OCI-M2 (cell line): ENCODE data around the gene SLC9A8.
"Not testable (repeated sequence)": the region's sequence is repeated elsewhere in the genome, so short reads cannot be mapped to it uniquely, and the experiment has no call there.

Source experiments
- DNase-seq: peaks from one replicate; lab custom pipeline; 2025; ENCODE audit not compliant: unreplicated experiment; lab: John Stamatoyannopoulos, UW

Gene SLC9A8

GRCh38 chr20:49786196-49786595, 26.4 kb upstream of the SLC9A8 start:
- no peak for DNase-seq

- no peak for DNase-seq
These were observed 25.8 kb upstream of the SLC9A8 start for GRCh38 chr20:49786668-49787370.

DNA sequence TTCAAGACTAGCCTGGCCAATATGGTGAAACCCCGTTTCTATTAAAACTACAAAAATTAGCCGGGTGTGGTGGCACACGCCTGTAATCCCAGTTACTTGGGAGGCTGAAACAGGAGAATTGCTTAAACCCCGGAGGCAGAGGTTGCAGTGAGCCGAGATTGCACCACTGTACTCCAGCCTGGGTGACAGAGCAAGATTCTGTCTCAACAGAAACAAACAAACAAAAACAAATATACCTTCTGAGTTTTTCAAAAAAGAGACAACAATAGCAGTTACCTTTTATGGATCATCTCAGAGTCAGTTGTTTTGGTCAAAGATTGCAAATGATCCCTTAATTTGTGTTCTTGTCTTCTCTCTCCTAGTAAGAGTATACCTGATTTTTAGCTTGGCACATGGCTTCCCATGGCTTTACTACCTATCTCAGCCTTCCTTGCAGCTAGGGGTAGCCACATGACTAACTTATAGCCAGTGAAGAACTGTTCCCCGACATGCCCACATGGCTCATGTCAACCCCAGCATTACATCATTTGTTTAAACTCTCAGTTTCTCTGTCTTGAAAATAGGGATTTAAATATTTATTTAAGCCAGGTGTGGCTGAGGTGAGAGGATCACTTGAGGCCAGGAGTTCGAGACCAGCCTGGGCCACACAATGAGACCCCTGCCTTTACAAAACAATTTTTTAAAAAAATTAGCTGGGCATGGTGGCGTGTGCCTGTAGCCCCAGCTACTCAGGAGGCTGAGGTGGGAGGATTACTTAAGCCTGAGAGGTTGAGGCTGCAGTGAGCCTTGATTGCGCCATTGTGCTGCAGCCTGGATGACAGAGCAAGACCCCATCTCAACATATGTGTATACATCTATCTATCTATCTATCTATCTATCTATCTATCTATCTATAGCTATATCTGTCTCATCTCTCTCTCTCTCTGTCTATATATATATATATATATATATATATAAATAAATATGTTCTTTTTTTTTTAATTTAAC, 25.0 kb upstream of the SLC9A8 start:
- no peak for DNase-seq

DNA sequence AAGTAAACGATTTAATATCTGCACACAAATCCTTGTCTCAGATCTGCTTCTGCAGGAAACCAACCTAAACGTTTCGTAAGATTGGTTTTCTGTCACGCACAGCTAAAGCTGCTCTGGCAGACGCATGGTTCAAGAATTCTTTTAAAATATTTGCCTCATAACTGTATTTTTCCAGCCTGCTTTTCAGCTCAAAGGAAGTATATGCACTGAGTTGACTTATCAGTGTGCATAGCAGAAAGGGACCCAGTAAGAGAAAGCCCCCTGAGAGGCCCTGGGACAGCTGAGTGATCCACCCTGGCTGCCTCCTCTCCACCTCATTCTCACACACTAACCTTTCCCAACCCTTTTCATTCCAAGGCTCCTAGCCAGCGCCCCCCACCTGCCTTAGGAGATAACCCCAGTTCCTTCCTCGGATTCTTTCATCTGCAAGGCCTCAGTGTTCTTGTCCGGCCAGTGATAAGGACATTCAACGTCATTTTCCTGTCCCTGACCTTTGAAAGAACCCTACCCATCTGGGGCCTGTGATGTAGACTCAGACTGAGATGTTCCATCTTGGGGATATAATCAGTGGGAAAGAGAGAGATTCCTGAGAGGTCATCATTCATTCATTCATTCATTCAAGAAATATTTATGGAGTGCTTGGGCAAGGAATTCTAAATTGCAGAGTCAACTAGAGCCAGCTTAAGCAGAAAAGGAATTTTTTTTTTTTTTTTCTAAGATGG, 22.4 kb upstream of the SLC9A8 start:
- DNase-seq, result no peak

DNA sequence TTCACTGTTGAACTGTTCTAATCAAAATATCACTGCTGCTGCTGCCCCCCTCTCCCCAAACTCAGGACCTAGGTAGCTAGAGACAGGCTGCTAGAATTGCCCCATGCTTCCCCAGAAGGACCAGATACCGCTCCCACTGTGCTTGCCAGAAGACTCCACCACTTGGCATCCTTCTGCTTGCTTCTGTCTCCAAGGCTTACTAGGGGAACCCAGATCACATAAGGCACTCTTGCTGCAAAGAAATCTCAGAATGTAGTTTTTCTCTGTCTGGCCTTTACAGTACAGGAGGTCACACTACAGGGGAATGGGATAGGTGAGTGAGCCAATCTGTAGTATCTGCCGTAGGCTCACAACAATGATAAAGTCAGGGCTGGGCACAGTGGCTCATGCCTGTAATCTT, 21.5 kb upstream of the SLC9A8 start:
- DNase-seq, result no peak

GRCh38 chr20:49792006-49792405, 20.6 kb upstream of the SLC9A8 start:
- DNase-seq, result no peak

GRCh38 chr20:49792611-49793010, 20.0 kb upstream of the SLC9A8 start:
- DNase-seq, result no peak

- DNase-seq, result no peak
These were observed 18.1 kb upstream of the SLC9A8 start for GRCh38 chr20:49794336-49795134.

DNA sequence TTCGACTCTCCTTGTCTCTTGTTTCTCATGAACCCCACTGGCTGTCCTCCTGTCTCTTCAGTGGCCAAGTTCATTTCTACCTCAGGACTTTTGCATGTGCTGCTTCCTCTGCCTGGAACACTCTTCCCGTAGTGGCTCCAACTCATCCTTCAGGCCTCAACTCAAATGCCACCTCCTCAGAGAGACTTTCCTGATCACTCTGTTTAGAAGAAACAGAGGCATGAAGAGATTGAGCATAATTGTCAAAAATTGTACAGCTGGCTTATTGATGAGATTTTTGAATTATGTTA, 17.5 kb upstream of the SLC9A8 start:
- no peak for DNase-seq

GRCh38 chr20:49796600-49797343, 15.9 kb upstream of the SLC9A8 start:
- no peak for DNase-seq

- no peak for DNase-seq
These were observed 15.3 kb upstream of the SLC9A8 start for GRCh38 chr20:49797344-49797615.

GRCh38 chr20:49798718-49799117, 13.9 kb upstream of the SLC9A8 start:
- no peak for DNase-seq

DNA sequence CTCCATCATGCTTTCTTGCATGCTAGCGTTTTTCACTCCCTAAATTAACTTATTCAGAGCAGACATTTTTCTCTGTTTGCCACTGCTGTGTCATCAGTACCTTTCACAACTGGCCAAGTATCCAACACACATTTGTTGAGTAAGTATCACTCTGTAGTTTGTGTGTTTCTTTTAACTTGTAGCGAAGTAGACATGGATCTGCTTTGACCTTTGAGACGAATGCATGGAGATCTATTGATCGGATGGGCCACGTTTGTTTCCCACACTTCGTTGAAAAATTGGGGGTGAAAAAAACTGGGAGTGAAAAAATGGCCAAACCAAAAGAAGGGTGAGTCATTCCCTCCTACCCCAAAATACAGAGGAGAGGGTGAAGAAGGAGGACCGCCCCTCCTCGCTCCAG, 12.9 kb upstream of the SLC9A8 start:
- DNase-seq, result no peak

GRCh38 chr20:49803418-49803817, 9.2 kb upstream of the SLC9A8 start:
- no peak for DNase-seq

DNA sequence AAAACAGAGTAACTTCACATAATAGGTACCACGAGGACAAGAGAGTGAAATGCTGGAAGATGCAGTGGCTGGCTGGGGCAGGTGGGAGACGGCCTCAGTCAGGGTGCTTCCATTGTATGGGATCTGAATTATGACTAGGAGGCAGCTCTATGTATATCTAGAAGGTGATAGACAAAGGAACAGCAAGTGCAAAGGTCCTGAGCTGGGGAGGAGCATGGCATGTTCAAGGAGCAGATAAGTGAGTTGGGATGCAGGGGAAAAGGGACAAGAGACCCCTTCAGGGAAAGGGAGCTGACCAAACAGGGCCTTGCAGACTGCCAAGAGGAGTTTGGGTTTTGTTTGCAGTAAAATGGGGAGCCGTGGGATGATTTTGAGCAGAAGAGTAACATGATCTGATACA, 8.3 kb upstream of the SLC9A8 start:
- DNase-seq, result no peak

- DNase-seq, result not testable (repeated sequence)
These were observed 7.3 kb upstream of the SLC9A8 start for GRCh38 chr20:49805224-49805876.

- no peak for DNase-seq
These were observed 3.9 kb upstream of the SLC9A8 start for GRCh38 chr20:49808753-49809152.

DNA sequence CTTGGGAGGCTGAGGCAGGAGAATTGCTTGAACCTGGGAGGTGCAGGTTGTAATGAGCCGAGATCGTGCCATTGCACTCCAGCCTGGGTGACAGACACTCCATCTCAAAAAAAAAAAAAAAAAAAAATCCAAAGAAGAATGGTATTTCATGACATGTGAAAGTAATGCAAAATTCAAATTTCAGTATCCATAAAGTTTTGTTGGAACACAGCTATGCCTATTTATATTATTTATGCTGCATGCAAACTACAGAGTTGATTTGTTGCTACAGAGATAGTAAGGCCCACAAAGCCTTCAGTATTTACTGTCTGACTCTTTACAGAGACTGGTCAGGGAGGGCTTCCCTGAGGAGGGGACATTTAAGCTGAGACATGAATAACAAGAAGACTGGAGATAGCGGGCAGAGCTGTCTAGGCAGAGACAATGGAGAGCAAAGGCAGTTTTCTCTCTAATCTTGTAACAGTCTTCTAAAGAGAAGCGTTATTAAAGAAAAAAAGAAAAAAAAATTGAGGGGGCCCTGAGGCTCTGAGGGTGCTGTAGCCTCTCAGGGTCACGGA, 2.7 kb upstream of the SLC9A8 start:
- no peak for DNase-seq

DNA sequence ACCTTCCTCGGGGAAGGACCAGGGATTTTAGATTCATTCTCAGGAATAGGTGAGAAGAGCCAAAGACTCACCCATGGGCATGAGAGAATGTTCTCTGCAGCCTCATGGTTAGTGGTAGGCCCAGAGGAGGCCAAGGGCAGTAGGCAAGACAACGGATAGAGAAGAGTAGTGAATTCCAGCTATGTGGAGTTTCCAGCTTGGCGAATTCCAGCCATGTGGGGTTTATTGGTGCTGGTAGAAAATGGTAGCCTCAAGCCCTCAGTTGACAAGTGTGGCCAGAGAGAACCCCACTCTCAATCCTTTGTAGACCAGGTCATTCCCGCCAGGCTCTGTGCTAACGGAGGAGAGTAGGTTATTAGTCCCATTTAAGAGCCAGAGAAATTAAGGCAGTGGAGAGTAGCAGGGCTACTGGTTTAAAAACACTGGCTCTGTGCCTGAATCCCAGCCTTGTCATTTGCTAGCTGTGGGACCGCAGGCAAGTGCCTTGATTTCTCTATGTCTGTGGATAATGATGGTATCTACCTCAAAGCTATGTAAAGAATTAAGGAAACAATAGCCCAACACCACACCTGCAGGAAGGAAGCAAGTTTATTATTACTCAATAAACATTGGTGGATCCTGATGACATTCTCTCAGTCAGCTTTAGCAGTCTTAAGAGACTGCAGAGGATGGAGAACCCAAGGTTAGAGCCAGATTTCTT, 2.0 kb upstream of the SLC9A8 start:
- DNase-seq, result no peak
